IMR-90 (cell line): ENCODE measurements around the gene CYB5R4. TPM values are rescaled to one million over a fixed set of nuclear protein-coding genes. Genes with fewer than 3 reads are reported as not detected.

Experiments
- ATAC-seq: fragments of 200-7000 bp; cut with Tn5 transposase; 2 replicates; pipeline ENCODE4 v1.9.1; 2020; ENCODE audit warnings: low read depth, mild to moderate bottlenecking, moderate library complexity
- BruUV-seq: library from RNA; stranded (reverse); fragments of 400-500 nt; replicated peaks from 2 replicates; lab custom pipeline; 2021; lab: Mats Ljungman, UMichigan
- CTCF ChIA-PET: fragments of 300-600 bp; formaldehyde crosslinking; extraction: SDS; loops from one replicate; lab custom pipeline; 2021; ENCODE audit warnings: antibody characterized with exemption; lab: Yijun Ruan, JAX
- POLR2A ChIA-PET: fragments of 300-600 bp; sonication (Branson Sonifier 250); formaldehyde crosslinking; loops from one replicate; lab custom pipeline; 2022; ENCODE audit warnings: antibody characterized with exemption; ENCODE audit not compliant: unreplicated experiment; lab: Charles Lee
- DNase-seq: peaks from one replicate; pipeline ENCODE4 v3.0.0; 2013
- H2AFZ ChIP-seq: replicated peaks from 2 replicates; pipeline ENCODE3; 2013; ENCODE audit warnings: low read length, mild to moderate bottlenecking; ENCODE audit not compliant: poor library complexity
- H2AK5ac ChIP-seq: 2 replicates; pipeline ENCODE4 v1.6.1; 2013; ENCODE audit warnings: low read depth, low read length, inconsistent platforms
- H2AK9ac ChIP-seq: replicated peaks from 2 replicates; pipeline ENCODE3; 2013; ENCODE audit warnings: mild to moderate bottlenecking, low read depth, low read length, moderate library complexity; ENCODE audit not compliant: poor library complexity
- H2BK120ac ChIP-seq: 2 replicates; pipeline ENCODE4 v1.6.1; 2013; ENCODE audit warnings: low read depth, low read length, inconsistent platforms
- H2BK15ac ChIP-seq: 3 replicates; pipeline ENCODE4 v1.6.1; 2013; ENCODE audit warnings: low read depth, low read length, inconsistent platforms
- H2BK20ac ChIP-seq: 2 replicates; pipeline ENCODE4 v1.6.1; 2013; ENCODE audit warnings: low read depth, mild to moderate bottlenecking, inconsistent platforms, low read length, moderate library complexity
- H2BK5ac ChIP-seq: 2 replicates; pipeline ENCODE4 v1.6.1; 2013; ENCODE audit warnings: mild to moderate bottlenecking, low read depth, low read length, inconsistent platforms; ENCODE audit not compliant: poor library complexity, severe bottlenecking
- H3K14ac ChIP-seq: replicated peaks from 2 replicates; pipeline ENCODE4 v1.6.1; 2013; ENCODE audit warnings: low read depth, low read length, inconsistent platforms
- H3K18ac ChIP-seq: 2 replicates; pipeline ENCODE4 v1.6.1; 2013; ENCODE audit warnings: low read depth, low read length, control low read depth
- H3K23ac ChIP-seq: 2 replicates; pipeline ENCODE4 v1.6.1; 2013; ENCODE audit warnings: low read depth, low read length, inconsistent platforms
- H3K27ac ChIP-seq: 2 replicates; pipeline ENCODE4 v1.5.1; 2013; ENCODE audit warnings: mild to moderate bottlenecking, control low read depth, low read length; ENCODE audit not compliant: insufficient read depth
- H3K27me3 ChIP-seq: 2 replicates; pipeline ENCODE4 v1.6.1; 2013; ENCODE audit warnings: low read length; ENCODE audit not compliant: control insufficient read depth, insufficient read depth
- H3K36me3 ChIP-seq: 2 replicates; pipeline ENCODE4 v1.6.1; 2013; ENCODE audit warnings: low read length, mixed read lengths; ENCODE audit not compliant: control insufficient read depth, insufficient read depth
- H3K4ac ChIP-seq: 2 replicates; pipeline ENCODE4 v1.6.1; 2013; ENCODE audit warnings: low read depth, low read length, inconsistent platforms
- H3K4me1 ChIP-seq: 2 replicates; pipeline ENCODE4 v1.6.1; 2013; ENCODE audit warnings: low read length, mixed read lengths; ENCODE audit not compliant: control insufficient read depth, insufficient read depth
- H3K4me2 ChIP-seq: 2 replicates; pipeline ENCODE4 v1.6.1; 2013; ENCODE audit warnings: low read depth, mild to moderate bottlenecking, control low read depth, low read length, moderate library complexity
- H3K4me3 ChIP-seq: 2 replicates; pipeline ENCODE4 v1.5.1; 2013; ENCODE audit warnings: low read depth, mild to moderate bottlenecking, control low read depth, low read length, moderate library complexity; ENCODE audit not compliant: insufficient read depth
- H3K56ac ChIP-seq: 2 replicates; pipeline ENCODE4 v1.6.1; 2013; ENCODE audit warnings: low read length, inconsistent platforms; ENCODE audit not compliant: insufficient read depth; ENCODE audit errors: extremely low read depth
- H3K79me1 ChIP-seq, 2 experiments: 2 replicates each; pipeline ENCODE4 v1.6.1; 2013; ENCODE audit warnings: low read length in 2 of 2, inconsistent platforms in 1 of 2, low read depth in 1 of 2
- H3K9ac ChIP-seq: 2 replicates; pipeline ENCODE4 v1.6.1; 2013; ENCODE audit warnings: low read depth, low read length, control low read depth
- H3K9me1 ChIP-seq: 2 replicates; pipeline ENCODE4 v1.6.1; 2013; ENCODE audit warnings: low read length, inconsistent platforms; ENCODE audit not compliant: insufficient read depth
- H3K9me3 ChIP-seq: 2 replicates; pipeline ENCODE4 v1.6.1; 2013; ENCODE audit warnings: low read length; ENCODE audit not compliant: control insufficient read depth, insufficient read depth
- H4K20me1 ChIP-seq: 2 replicates; pipeline ENCODE4 v1.6.1; 2013; ENCODE audit warnings: low read length, inconsistent platforms; ENCODE audit not compliant: insufficient read depth
- H4K5ac ChIP-seq: 2 replicates; pipeline ENCODE4 v1.6.1; 2013; ENCODE audit warnings: mild to moderate bottlenecking, low read depth, low read length, control low read depth
- H4K8ac ChIP-seq, 2 experiments: 2 replicates each; pipeline ENCODE4 v1.6.1; 2013; ENCODE audit warnings: low read depth in 2 of 2, low read length in 2 of 2, control low read depth in 1 of 2, inconsistent platforms in 1 of 2
- H4K91ac ChIP-seq: 2 replicates; pipeline ENCODE4 v1.6.1; 2013; ENCODE audit warnings: low read depth, low read length, inconsistent platforms; ENCODE audit not compliant: insufficient read depth
- BHLHE40 ChIP-seq: fragments of 150-350 bp; IDR thresholded peaks from 2 replicates; pipeline ENCODE4 v1.6.1; 2016; ENCODE audit warnings: mild to moderate bottlenecking, low read depth, low read length
- CEBPB ChIP-seq: IDR thresholded peaks from 2 replicates; pipeline ENCODE4 v1.6.1; 2012; ENCODE audit warnings: low read depth, low read length, improper control_type of control experiment
- ELK1 ChIP-seq: fragments of 150-350 bp; IDR thresholded peaks from 2 replicates; pipeline ENCODE4 v1.6.1; 2016; ENCODE audit warnings: low read depth, mild to moderate bottlenecking, low read length, moderate library complexity, borderline replicate concordance
- FOS ChIP-seq: fragments of 150-350 bp; IDR thresholded peaks from 2 replicates; pipeline ENCODE4 v1.6.1; 2016; ENCODE audit warnings: low read depth, low read length
- MAFK ChIP-seq: IDR thresholded peaks from 2 replicates; pipeline ENCODE4 v1.6.1; 2012; ENCODE audit warnings: low read depth, low read length, improper control_type of control experiment
- MAZ ChIP-seq: IDR thresholded peaks from 2 replicates; pipeline ENCODE4 v1.6.1; 2012; ENCODE audit warnings: low read depth, mild to moderate bottlenecking, low read length, improper control_type of control experiment, moderate library complexity, borderline replicate concordance
- MXI1 ChIP-seq: IDR thresholded peaks from 2 replicates; pipeline ENCODE4 v1.6.1; 2012; ENCODE audit warnings: low read depth, mild to moderate bottlenecking, low read length, moderate library complexity, borderline replicate concordance
- NFE2L2 ChIP-seq: fragments of 150-350 bp; IDR thresholded peaks from 2 replicates; pipeline ENCODE4 v1.6.1; 2016; ENCODE audit warnings: low read depth, mild to moderate bottlenecking, low read length
- RFX5 ChIP-seq: IDR thresholded peaks from 2 replicates; pipeline ENCODE4 v1.8.0; 2012; ENCODE audit warnings: low read depth, mild to moderate bottlenecking, low read length, moderate library complexity
- SMC3 ChIP-seq: fragments of 150-350 bp; IDR thresholded peaks from 2 replicates; pipeline ENCODE4 v1.6.1; 2016; ENCODE audit warnings: low read depth, mild to moderate bottlenecking, antibody characterized with exemption, low read length, moderate library complexity
- USF2 ChIP-seq: fragments of 150-350 bp; IDR thresholded peaks from 2 replicates; pipeline ENCODE4 v1.6.1; 2017; ENCODE audit warnings: mild to moderate bottlenecking, antibody characterized with exemption, low read length, low read depth
- WGBS, 2 experiments: methylation state at CpG; one replicate each; pipeline versions ENCODE4 v1.1.5 to v1.1.7; 2013; ENCODE audit warnings: missing lambda C conversion rate in 2 of 2; ENCODE audit not compliant: insufficient read length in 1 of 2; ENCODE audit errors: extremely low coverage in 2 of 2; 5-methylcytosine and 5-hydroxymethylcytosine counted together
- dilution Hi-C: fragments of 300-500 bp; cut with HindIII; formaldehyde crosslinking; loops from one replicate; pipeline ENCODE4 v1.14.3; 2018; ENCODE audit warnings: low sequenced_read_pairs; ENCODE audit not compliant: unreplicated experiment
- in situ Hi-C: fragments of 300-500 bp; cut with MboI; formaldehyde crosslinking; loops from 3 replicates; pipeline ENCODE4 v1.14.3; 2019; ENCODE audit warnings: low sequenced_read_pairs, inconsistent platforms, mixed read lengths
- intact Hi-C: fragments of 100-400 bp; cut with micrococcal nuclease; formaldehyde crosslinking; loops from 2 replicates; pipeline ENCODE4 v1.10.0; 2022
- polyA plus RNA-seq, 3 experiments: library from polyadenylated mRNA; depleted of rRNA; stranded (reverse); fragments of >200 nt; gene quantifications; 2 replicates each; pipeline ENCODE4 v1.2.3, GENCODE V29; 2012; ENCODE audit warnings: low replicate concordance in 1 of 3
- total RNA-seq: library from RNA; depleted of rRNA; stranded (reverse); fragments of >200 nt; gene quantifications from 2 replicates; pipeline ENCODE4 v1.2.3, GENCODE V29; 2012

Gene CYB5R4
- total and polyA plus RNA-seq, 2 of the 4 experiments (the other 2 are of a cell fraction) = 3.2 to 6.1 TPM

- Histone ChIP-seq H2BK15ac (no peak overlapping the region), H2BK120ac (no peak overlapping the region), H3K79me1 (no peaks in the 10 kb centered on the region), H4K5ac (no peak overlapping the region), H4K20me1 (no peaks in the 10 kb centered on the region), H3K4ac (no peak overlapping the region), H3K23ac (no peak overlapping the region), H3K9me3 (no peaks in the 10 kb centered on the region), H3K4me3 (no peak overlapping the region), H4K8ac (no peak overlapping the region), H3K56ac (no peak overlapping the region), H3K27me3 (peaks cover 2% of the 10 kb centered on the region; the same call in 1 of the 2 replicates), H3K9ac (no peak overlapping the region), H3K4me1 (no peaks in the 10 kb centered on the region), H3K14ac (no peak overlapping the region), H2AK9ac (no peak overlapping the region), H3K18ac (no peak overlapping the region), H2AFZ (no peak overlapping the region), H2BK5ac (no peak overlapping the region), H3K4me2 (no peak overlapping the region), H3K9me1 (no peaks in the 10 kb centered on the region), H2BK20ac (no peak overlapping the region), H3K27ac (no peak overlapping the region), H2AK5ac (no peak overlapping the region), H4K91ac (no peak overlapping the region), H3K36me3 (no peaks in the 10 kb centered on the region)
- CTCF ChIA-PET = no interaction called here
- dilution Hi-C loops = no loop called here
- DNase-seq (no peak), ATAC-seq (no peak)
- BruUV-seq = no TSS peak
- no CpG with 5 or more reads among the region's 2 CpGs for WGBS, 2 experiments
- intact Hi-C loops = no loop called here
- POLR2A ChIA-PET = no interaction called here
- in situ Hi-C loops = no loop called here
- TF ChIP-seq CEBPB (no peak), MAZ (no peak), FOS (no peak), SMC3 (no peak), USF2 (no peak), MAFK (no peak), MXI1 (no peak), RFX5 (no peak), NFE2L2 (no peak), BHLHE40 (no peak), ELK1 (no peak)
Measured at GRCh38 chr6:84002226-84002625, 142.7 kb downstream of the CYB5R4 start.
